ENCODE results near the gene BLZF1.
"Not testable (repeated sequence)": the region's sequence is repeated elsewhere in the genome, so short reads cannot be mapped to it uniquely, and the experiment has no call there.

DNA sequence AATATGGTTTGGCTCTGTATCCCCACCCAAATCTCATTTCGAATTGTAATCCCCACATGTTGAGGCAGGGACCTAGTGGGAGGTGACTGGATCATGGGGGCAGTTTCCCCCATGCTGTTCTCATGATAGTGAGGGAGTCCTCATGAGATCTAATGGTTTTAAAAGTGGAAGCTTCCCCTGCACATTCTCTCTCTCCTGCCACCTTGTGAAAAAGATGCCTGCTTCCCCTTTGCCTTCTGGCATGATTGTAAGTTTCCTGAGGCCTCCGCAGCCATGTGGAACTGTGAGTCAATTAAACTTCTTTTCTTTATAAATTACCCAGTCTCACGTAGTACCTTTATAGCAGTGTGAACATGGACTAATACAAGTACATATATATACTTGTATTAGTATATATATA lies 25.9 kb upstream of the BLZF1 start:
- TF ChIP-seq SREBF2 (IDR thresholded peaks at IDR 0.05); RCOR1 (IDR thresholded peaks at IDR 0.05; ENCODE audit: low read depth, low read length); KDM5A (IDR thresholded peaks at IDR 0.05): not testable (repeated sequence)
- TF ChIP-seq, protein P1, sequence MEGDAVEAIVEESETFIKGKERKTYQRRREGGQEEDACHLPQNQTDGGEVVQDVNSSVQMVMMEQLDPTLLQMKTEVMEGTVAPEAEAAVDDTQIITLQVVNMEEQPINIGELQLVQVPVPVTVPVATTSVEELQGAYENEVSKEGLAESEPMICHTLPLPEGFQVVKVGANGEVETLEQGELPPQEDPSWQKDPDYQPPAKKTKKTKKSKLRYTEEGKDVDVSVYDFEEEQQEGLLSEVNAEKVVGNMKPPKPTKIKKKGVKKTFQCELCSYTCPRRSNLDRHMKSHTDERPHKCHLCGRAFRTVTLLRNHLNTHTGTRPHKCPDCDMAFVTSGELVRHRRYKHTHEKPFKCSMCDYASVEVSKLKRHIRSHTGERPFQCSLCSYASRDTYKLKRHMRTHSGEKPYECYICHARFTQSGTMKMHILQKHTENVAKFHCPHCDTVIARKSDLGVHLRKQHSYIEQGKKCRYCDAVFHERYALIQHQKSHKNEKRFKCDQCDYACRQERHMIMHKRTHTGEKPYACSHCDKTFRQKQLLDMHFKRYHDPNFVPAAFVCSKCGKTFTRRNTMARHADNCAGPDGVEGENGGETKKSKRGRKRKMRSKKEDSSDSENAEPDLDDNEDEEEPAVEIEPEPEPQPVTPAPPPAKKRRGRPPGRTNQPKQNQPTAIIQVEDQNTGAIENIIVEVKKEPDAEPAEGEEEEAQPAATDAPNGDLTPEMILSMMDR (IDR thresholded peaks at IDR 0.05), result not testable (repeated sequence)
